ENCODE measurements around the gene ERMARD.
"Not testable (repeated sequence)": the region's sequence is repeated elsewhere in the genome, so short reads cannot be mapped to it uniquely, and the experiment has no call there.

The ERMARD gene

DNA sequence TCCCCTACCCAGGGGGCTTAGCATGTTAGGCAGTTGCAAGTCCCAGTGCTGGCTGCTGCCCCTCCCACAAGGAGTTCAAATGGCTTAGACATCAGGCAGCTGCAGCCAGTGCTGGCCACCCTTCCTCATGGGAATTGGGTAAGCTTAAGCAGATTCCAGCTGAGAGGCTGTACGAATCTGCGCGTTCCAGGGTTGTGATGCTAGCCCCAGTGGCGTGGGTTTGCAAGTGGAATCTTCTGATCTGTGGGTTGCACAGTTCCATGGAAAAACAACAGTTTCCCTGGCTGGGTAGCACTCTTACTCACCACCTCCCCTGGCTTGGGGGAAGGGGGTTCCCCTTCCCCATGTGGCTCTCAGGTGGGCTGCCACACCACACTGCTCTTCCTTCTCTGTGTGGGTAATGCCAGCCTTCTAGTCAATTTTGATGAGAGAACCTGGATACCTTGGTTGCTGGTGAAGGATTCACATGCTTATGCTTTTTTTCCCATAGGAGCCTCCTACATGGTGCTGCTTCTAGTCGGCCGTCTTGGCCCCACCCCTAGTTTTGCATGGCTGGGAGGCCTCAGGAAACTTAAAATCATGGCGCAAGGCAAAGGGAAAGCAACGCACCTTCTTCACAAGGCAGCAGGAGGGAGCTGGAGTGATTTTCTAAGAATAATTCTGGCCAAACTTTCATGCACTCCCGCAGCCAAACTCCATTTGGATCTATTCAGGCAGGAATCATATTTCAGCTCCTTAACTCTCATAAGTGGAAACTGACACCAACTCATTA is 13.0 kb upstream of the ERMARD start:
- DNase-seq, result no peak

- DNase-seq, result no peak
Observed at GRCh38 chr6:169738976-169739529, 12.4 kb upstream of the ERMARD start.

DNA sequence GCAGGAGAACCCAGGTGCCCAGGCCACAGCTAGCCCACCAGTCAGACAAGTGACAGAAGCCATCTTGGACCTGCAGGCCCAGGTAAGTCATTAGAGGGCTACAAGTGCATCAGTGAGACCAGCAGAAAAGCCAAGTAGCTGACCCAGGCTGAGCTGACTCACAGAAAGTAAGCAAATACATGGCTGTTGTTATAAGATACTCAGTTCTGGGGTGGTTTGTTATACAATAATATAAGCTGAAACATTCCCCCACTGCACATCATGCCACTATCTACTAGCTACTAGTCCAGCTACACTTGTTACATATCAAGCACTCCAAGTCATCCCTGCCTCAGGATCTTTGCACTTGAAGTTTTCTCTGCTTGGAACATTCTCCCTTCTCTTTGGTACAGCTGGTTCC is 10.1 kb upstream of the ERMARD start:
- no peak for DNase-seq

- no peak for DNase-seq
Observed at GRCh38 chr6:169745405-169745804, 6.0 kb upstream of the ERMARD start.

GRCh38 chr6:169746556-169746955 is 4.9 kb upstream of the ERMARD start:
- no peak for DNase-seq

DNA sequence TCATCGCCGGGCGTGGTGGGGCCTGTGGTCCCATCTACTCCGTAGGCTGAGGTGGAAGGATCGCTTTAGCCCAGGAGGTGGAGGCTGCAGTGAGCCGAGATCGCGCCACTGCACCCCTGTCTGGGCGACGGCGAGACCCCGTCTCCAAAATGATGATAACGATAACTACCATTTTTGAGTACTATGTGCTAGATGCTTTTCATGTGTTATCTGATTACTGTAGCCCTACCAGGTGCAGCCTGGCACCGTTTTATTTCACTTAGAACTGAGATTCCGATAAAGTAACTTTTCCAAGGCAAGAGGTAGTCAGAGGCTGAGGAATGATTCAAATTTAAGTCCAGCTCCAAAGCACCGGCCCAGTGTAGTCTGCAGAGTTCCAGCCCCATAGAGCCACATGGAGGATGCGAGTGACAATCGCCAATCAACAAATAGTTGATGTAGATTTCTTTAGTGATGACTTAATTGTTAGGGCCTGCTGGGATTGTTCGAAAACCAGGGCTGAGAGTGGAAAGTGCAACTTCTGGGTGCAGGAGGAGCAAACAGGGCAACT is 727 bp downstream of the ERMARD start:
- DNase-seq, result no peak

DNA sequence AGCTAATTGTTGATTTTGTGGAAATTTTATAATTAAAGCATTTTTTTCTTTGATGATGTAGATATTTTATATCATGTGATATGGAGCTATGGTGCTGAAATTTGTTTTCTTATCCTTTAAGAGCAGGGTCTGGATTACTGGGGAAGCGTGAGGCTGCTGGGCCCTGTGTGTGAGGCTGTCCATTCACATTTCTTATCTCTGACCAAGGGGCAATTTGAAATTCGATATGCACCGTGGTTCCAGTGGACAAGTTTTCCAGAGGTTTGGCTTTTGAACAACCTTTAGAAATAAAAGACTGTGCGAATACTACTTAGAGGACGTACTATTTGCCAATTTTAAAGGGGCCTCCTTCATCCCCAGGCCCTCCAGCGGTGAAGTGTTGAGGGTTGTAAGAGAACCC is 3.7 kb downstream of the ERMARD start:
- DNase-seq, result no peak

- peak; percentile 1 for DNase-seq
Observed at GRCh38 chr6:169763308-169763707, 11.9 kb downstream of the ERMARD start.

- no peak for DNase-seq
Observed at GRCh38 chr6:169763881-169764280, 12.5 kb downstream of the ERMARD start.

DNA sequence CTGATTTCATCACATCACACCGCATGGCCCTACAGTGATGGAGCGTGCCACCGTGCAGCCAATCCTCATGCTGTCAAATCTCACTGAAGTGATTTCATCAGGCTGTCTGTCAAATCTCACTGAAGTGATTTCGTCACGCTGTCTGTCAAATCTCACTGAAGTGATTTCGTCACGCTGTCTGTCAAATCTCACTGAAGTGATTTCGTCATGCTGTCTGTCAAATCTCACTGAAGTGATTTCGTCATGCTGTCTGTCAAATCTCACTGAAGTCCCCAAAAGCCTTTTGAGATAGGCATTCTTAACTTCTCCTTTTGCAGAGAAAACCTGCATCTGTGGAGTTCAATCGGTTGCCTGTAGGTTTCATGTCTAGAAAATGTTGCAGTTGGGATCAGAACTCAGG is 14.4 kb downstream of the ERMARD start:
- DNase-seq, result not testable (repeated sequence)

DNA sequence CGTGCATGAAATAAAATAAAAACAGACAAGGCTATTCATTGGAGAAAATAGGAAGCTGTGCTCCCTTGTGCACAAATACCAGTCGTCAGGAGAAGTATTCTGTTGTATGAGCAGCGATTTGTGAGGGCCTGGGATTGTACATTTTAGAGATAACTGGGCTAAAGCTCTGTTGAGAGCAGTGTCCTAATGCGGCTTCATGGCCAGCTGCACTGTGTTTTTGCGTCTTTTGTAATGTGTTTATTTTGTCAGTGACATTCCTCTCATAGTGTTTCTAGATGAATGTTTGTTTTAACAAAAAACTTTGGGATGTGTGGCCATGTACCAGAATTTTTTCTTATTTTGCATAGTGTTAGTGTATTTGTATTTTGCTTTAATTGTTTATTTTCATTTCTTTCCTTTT is 14.8 kb downstream of the ERMARD start:
- no peak for DNase-seq

- no peak for DNase-seq
Observed at GRCh38 chr6:169766921-169767736, 15.7 kb downstream of the ERMARD start.

DNA sequence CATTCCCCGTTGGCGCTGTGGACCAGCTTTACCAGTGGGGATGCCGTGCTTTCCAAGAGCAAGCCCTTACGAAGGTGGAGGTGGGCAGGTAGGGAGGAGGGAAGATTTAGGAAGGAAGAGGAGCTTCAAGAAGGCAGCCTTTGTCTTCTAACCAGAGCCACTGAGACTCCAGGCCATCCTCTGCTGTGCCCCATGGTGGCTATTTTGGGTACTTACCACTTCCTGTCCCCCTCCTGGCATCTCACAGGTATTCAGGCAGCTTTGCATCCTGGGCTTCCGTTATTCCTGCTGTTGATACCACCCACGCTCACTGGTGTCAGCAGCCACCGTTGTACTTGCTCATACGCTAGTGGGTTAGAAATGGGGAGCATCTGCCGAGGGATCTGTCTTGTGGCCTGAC is 22.9 kb downstream of the ERMARD start:
- DNase-seq, result no peak

DNA sequence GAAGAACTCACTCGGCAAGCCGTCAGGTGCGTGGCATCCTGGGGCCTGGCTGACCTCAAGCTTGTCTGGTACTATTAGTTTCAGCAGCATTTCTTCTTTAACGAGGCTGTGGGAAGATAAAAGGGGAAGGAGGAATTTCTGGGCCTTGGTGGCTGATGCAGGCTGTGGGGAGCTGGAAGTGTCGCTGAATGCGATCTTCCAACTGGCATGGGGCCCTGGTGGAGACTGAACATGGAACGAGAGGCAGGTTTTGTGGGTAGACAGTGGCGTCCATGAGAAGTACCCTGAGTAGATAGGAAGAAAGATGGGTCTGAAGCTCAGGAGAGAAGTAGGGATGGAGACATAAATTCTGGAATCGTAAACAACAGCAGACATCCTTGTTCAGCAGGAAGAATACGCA is 23.9 kb downstream of the ERMARD start:
- DNase-seq, result no peak

GRCh38 chr6:169776379-169776778 is 25.0 kb downstream of the ERMARD start:
- no peak for DNase-seq

DNA sequence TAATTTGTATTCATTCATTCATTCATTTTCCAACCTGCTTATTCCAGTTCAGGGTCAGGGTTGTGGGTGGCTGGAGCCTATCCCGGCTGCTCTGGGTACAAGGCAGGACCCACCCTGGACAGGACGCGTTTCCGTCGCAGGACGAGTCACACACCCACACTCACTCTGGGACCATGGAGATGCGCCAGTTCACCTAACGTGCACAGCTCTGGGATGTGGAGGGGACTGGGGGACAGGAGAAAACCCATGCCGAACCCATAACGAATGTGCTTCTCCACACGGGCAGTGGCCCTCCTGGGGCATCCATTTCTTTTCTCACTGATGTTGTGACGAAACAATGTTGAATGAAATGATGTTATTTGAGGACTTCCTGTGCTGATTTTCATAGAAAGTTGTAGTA is 26.5 kb downstream of the ERMARD start:
- no peak for DNase-seq

GRCh38 chr6:169778646-169779045 is 27.2 kb downstream of the ERMARD start:
- no peak for DNase-seq

- DNase-seq, result no peak
Observed at GRCh38 chr6:169779092-169779815, 27.8 kb downstream of the ERMARD start.

DNA sequence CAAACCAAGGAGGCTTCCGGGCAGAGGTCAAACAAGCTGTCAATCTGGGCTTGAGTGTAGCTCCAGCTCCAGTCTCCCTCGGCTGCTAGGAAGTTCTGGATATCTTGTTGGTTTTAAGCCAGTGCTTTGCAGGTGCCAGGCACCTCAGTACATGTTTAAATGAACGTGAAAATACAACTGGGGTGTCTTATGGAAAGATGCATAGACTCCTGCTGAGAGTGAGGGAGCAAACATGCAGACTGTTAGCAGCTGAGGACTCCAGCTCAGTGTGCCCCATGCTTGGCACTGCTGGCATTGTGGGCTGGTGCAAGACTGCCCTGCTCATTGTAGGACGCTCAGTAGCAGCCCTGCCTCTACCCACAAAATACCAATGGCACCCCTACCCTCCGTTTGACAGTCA is 28.5 kb downstream of the ERMARD start:
- DNase-seq, result no peak

DNA sequence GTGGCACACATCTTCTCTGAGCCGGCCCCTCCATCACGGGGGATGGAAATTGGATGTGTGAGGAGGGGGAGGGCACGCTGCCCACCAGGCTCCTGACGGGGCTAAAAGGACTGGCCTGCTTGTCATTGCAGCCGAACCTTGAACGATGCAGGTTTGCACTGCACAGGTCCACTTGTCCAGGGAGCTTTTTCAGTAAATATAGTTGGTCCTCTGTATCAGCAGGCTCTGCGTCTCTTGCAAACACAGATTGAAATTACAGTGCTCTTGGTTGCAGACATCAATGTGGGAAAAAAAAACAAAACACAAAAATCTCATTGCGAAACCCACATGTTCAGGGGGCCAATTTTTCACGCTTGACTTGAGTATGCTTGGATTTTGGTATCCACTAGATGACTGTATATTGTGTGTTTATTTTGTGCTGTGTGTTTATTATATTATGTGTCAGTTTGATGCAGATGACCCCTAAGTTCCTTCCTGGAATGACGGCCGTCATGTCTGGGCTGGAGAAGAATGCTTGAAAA is 29.2 kb downstream of the ERMARD start:
- no peak for DNase-seq

DNA sequence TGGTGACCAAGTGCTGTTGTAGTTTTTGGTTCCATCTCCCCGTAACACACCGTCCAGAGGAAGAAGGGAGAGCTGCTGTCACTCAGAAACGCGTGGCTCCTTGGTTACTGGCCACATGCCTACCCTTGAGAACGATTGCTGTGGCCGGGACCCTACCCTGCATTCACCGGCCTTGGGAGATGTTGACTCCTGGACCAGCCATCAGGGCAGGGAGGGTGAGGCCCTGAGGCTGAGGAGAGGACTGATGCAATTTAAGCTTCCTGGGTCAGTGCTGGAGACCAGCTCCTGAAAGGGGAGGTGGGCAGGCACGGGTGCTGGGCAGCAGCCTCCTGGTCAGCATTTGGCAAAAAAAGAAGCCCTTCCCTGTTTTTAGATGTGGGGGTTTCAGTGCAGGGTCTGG is 31.5 kb downstream of the ERMARD start:
- DNase-seq, result no peak

DNA sequence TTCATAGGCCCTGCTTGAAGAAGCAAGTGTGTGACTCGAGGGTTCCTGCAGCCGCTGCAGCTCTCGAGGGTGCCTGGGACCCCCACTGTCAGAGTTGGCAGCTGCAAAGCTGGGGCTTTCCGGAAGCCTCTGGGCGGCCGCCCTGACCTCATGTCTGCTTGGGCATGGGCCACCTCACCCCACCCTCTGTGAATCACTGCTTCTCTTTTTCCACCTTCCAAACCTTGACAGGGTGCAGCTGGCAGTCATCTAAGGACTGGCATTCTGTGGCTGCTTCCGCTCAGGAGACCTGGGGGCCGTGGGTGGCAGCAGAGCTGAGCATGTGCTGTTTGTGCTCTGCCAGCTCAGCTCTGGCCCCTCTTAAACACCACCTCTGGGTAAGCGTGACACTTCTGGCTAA is 32.0 kb downstream of the ERMARD start:
- no peak for DNase-seq
